IMR-90 (cell line): ENCODE results near the gene CLCN6. TPM values are rescaled to one million over a fixed set of nuclear protein-coding genes. Genes with fewer than 3 reads are reported as not detected.

Experiments used
- ATAC-seq: fragments of 200-7000 bp; cut with Tn5 transposase; 2 replicates; pipeline ENCODE4 v1.9.1; 2020; ENCODE audit warnings: low read depth, mild to moderate bottlenecking, moderate library complexity
- BruUV-seq: library from RNA; stranded (reverse); fragments of 400-500 nt; replicated peaks from 2 replicates; lab custom pipeline; 2021; lab: Mats Ljungman, UMichigan
- CTCF ChIA-PET: fragments of 300-600 bp; formaldehyde crosslinking; extraction: SDS; loops from one replicate; lab custom pipeline; 2021; ENCODE audit warnings: antibody characterized with exemption; lab: Yijun Ruan, JAX
- POLR2A ChIA-PET: fragments of 300-600 bp; sonication (Branson Sonifier 250); formaldehyde crosslinking; loops from one replicate; lab custom pipeline; 2022; ENCODE audit warnings: antibody characterized with exemption; ENCODE audit not compliant: unreplicated experiment; lab: Charles Lee
- DNase-seq: peaks from one replicate; pipeline ENCODE4 v3.0.0; 2013
- H2AFZ ChIP-seq: replicated peaks from 2 replicates; pipeline ENCODE3; 2013; ENCODE audit warnings: low read length, mild to moderate bottlenecking; ENCODE audit not compliant: poor library complexity
- H2AK5ac ChIP-seq: 2 replicates; pipeline ENCODE4 v1.6.1; 2013; ENCODE audit warnings: low read depth, low read length, inconsistent platforms
- H2AK9ac ChIP-seq: replicated peaks from 2 replicates; pipeline ENCODE3; 2013; ENCODE audit warnings: mild to moderate bottlenecking, low read depth, low read length, moderate library complexity; ENCODE audit not compliant: poor library complexity
- H2BK120ac ChIP-seq: 2 replicates; pipeline ENCODE4 v1.6.1; 2013; ENCODE audit warnings: low read depth, low read length, inconsistent platforms
- H2BK15ac ChIP-seq: 3 replicates; pipeline ENCODE4 v1.6.1; 2013; ENCODE audit warnings: low read depth, low read length, inconsistent platforms
- H2BK20ac ChIP-seq: 2 replicates; pipeline ENCODE4 v1.6.1; 2013; ENCODE audit warnings: low read depth, mild to moderate bottlenecking, inconsistent platforms, low read length, moderate library complexity
- H2BK5ac ChIP-seq: 2 replicates; pipeline ENCODE4 v1.6.1; 2013; ENCODE audit warnings: mild to moderate bottlenecking, low read depth, low read length, inconsistent platforms; ENCODE audit not compliant: poor library complexity, severe bottlenecking
- H3K14ac ChIP-seq: replicated peaks from 2 replicates; pipeline ENCODE4 v1.6.1; 2013; ENCODE audit warnings: low read depth, low read length, inconsistent platforms
- H3K18ac ChIP-seq: 2 replicates; pipeline ENCODE4 v1.6.1; 2013; ENCODE audit warnings: low read depth, low read length, control low read depth
- H3K23ac ChIP-seq: 2 replicates; pipeline ENCODE4 v1.6.1; 2013; ENCODE audit warnings: low read depth, low read length, inconsistent platforms
- H3K27ac ChIP-seq: 2 replicates; pipeline ENCODE4 v1.5.1; 2013; ENCODE audit warnings: mild to moderate bottlenecking, control low read depth, low read length; ENCODE audit not compliant: insufficient read depth
- H3K27me3 ChIP-seq: 2 replicates; pipeline ENCODE4 v1.6.1; 2013; ENCODE audit warnings: low read length; ENCODE audit not compliant: control insufficient read depth, insufficient read depth
- H3K36me3 ChIP-seq: 2 replicates; pipeline ENCODE4 v1.6.1; 2013; ENCODE audit warnings: low read length, mixed read lengths; ENCODE audit not compliant: control insufficient read depth, insufficient read depth
- H3K4ac ChIP-seq: 2 replicates; pipeline ENCODE4 v1.6.1; 2013; ENCODE audit warnings: low read depth, low read length, inconsistent platforms
- H3K4me1 ChIP-seq: 2 replicates; pipeline ENCODE4 v1.6.1; 2013; ENCODE audit warnings: low read length, mixed read lengths; ENCODE audit not compliant: control insufficient read depth, insufficient read depth
- H3K4me2 ChIP-seq: 2 replicates; pipeline ENCODE4 v1.6.1; 2013; ENCODE audit warnings: low read depth, mild to moderate bottlenecking, control low read depth, low read length, moderate library complexity
- H3K4me3 ChIP-seq: 2 replicates; pipeline ENCODE4 v1.5.1; 2013; ENCODE audit warnings: low read depth, mild to moderate bottlenecking, control low read depth, low read length, moderate library complexity; ENCODE audit not compliant: insufficient read depth
- H3K56ac ChIP-seq: 2 replicates; pipeline ENCODE4 v1.6.1; 2013; ENCODE audit warnings: low read length, inconsistent platforms; ENCODE audit not compliant: insufficient read depth; ENCODE audit errors: extremely low read depth
- H3K79me1 ChIP-seq, 2 experiments: 2 replicates each; pipeline ENCODE4 v1.6.1; 2013; ENCODE audit warnings: low read length in 2 of 2, inconsistent platforms in 1 of 2, low read depth in 1 of 2
- H3K9ac ChIP-seq: 2 replicates; pipeline ENCODE4 v1.6.1; 2013; ENCODE audit warnings: low read depth, low read length, control low read depth
- H3K9me1 ChIP-seq: 2 replicates; pipeline ENCODE4 v1.6.1; 2013; ENCODE audit warnings: low read length, inconsistent platforms; ENCODE audit not compliant: insufficient read depth
- H3K9me3 ChIP-seq: 2 replicates; pipeline ENCODE4 v1.6.1; 2013; ENCODE audit warnings: low read length; ENCODE audit not compliant: control insufficient read depth, insufficient read depth
- H4K20me1 ChIP-seq: 2 replicates; pipeline ENCODE4 v1.6.1; 2013; ENCODE audit warnings: low read length, inconsistent platforms; ENCODE audit not compliant: insufficient read depth
- H4K5ac ChIP-seq: 2 replicates; pipeline ENCODE4 v1.6.1; 2013; ENCODE audit warnings: mild to moderate bottlenecking, low read depth, low read length, control low read depth
- H4K8ac ChIP-seq, 2 experiments: 2 replicates each; pipeline ENCODE4 v1.6.1; 2013; ENCODE audit warnings: low read depth in 2 of 2, low read length in 2 of 2, control low read depth in 1 of 2, inconsistent platforms in 1 of 2
- H4K91ac ChIP-seq: 2 replicates; pipeline ENCODE4 v1.6.1; 2013; ENCODE audit warnings: low read depth, low read length, inconsistent platforms; ENCODE audit not compliant: insufficient read depth
- BHLHE40 ChIP-seq: fragments of 150-350 bp; IDR thresholded peaks from 2 replicates; pipeline ENCODE4 v1.6.1; 2016; ENCODE audit warnings: mild to moderate bottlenecking, low read depth, low read length
- CEBPB ChIP-seq: IDR thresholded peaks from 2 replicates; pipeline ENCODE4 v1.6.1; 2012; ENCODE audit warnings: low read depth, low read length, improper control_type of control experiment
- MAFK ChIP-seq: IDR thresholded peaks from 2 replicates; pipeline ENCODE4 v1.6.1; 2012; ENCODE audit warnings: low read depth, low read length, improper control_type of control experiment
- NFE2L2 ChIP-seq: fragments of 150-350 bp; IDR thresholded peaks from 2 replicates; pipeline ENCODE4 v1.6.1; 2016; ENCODE audit warnings: low read depth, mild to moderate bottlenecking, low read length
- POLR2A ChIP-seq: IDR thresholded peaks from 2 replicates; pipeline ENCODE4 v1.6.1; 2012; ENCODE audit warnings: mild to moderate bottlenecking, low read depth, low read length
- RAD21 ChIP-seq: IDR thresholded peaks from 2 replicates; pipeline ENCODE4 v1.6.1; 2012; ENCODE audit warnings: low read length, improper control_type of control experiment
- RCOR1 ChIP-seq: IDR thresholded peaks from 2 replicates; pipeline ENCODE4 v1.6.1; 2012; ENCODE audit warnings: mild to moderate bottlenecking, low read length, improper control_type of control experiment; ENCODE audit not compliant: insufficient replicate concordance
- whole genome bisulfite sequencing, 2 experiments: methylation state at CpG; one replicate each; pipeline versions ENCODE4 v1.1.5 to v1.1.7; 2013; ENCODE audit warnings: missing lambda C conversion rate in 2 of 2; ENCODE audit not compliant: insufficient read length in 1 of 2; ENCODE audit errors: extremely low coverage in 2 of 2; 5-methylcytosine and 5-hydroxymethylcytosine counted together
- dilution Hi-C: fragments of 300-500 bp; cut with HindIII; formaldehyde crosslinking; loops from one replicate; pipeline ENCODE4 v1.14.3; 2018; ENCODE audit warnings: low sequenced_read_pairs; ENCODE audit not compliant: unreplicated experiment
- in situ Hi-C: fragments of 300-500 bp; cut with MboI; formaldehyde crosslinking; loops from 3 replicates; pipeline ENCODE4 v1.14.3; 2019; ENCODE audit warnings: low sequenced_read_pairs, inconsistent platforms, mixed read lengths
- intact Hi-C: fragments of 100-400 bp; cut with micrococcal nuclease; formaldehyde crosslinking; loops from 2 replicates; pipeline ENCODE4 v1.10.0; 2022
- polyA plus RNA-seq, 3 experiments: library from polyadenylated mRNA; depleted of rRNA; stranded (reverse); fragments of >200 nt; gene quantifications; 2 replicates each; pipeline ENCODE4 v1.2.3, GENCODE V29; 2012; ENCODE audit warnings: low replicate concordance in 1 of 3
- total RNA-seq: library from RNA; depleted of rRNA; stranded (reverse); fragments of >200 nt; gene quantifications from 2 replicates; pipeline ENCODE4 v1.2.3, GENCODE V29; 2012

The CLCN6 gene
- total and polyA plus RNA-seq, 2 of the 4 experiments (the other 2 are of a cell fraction) = 4.1 to 10.6 TPM

GRCh38 chr1:11769274-11769673 lies 36.7 kb upstream of the CLCN6 start:
- in situ Hi-C loops = no loop called here
- no peaks in the 10 kb centered on the region for H3K79me1 ChIP-seq

More at GRCh38 chr1:11769274-11769673, 36.7 kb upstream of the CLCN6 start:
- Histone ChIP-seq H2AK9ac (no peak overlapping the region), H3K4me1 (no peaks in the 10 kb centered on the region), H4K91ac (no peak overlapping the region), H3K14ac (no peak overlapping the region), H3K9ac (no peak overlapping the region), H3K18ac (no peak overlapping the region), H3K4ac (no peak overlapping the region), H2AFZ (no peak overlapping the region), H3K56ac (no peak overlapping the region), H4K8ac (no peak overlapping the region), H4K5ac (no peak overlapping the region), H2BK120ac (no peak overlapping the region), H3K4me2 (no peak overlapping the region), H2BK15ac (no peak overlapping the region), H2BK20ac (no peak overlapping the region), H3K27me3 (peaks cover 16% of the 10 kb centered on the region), H2BK5ac (no peak overlapping the region), H4K20me1 (no peaks in the 10 kb centered on the region), H2AK5ac (no peak overlapping the region), H3K27ac (no peak overlapping the region), H3K9me1 (no peaks in the 10 kb centered on the region), H3K4me3 (no peak overlapping the region), H3K9me3 (no peaks in the 10 kb centered on the region), H3K23ac (no peak overlapping the region), H3K36me3 (no peaks in the 10 kb centered on the region)
- ChIA-PET CTCF (interaction anchor here (0.7 kb wide), 1 partner anchor 56 kb away, joined by 11 read pairs; no protein-coding TSS in a partner anchor), POLR2A (no interaction called here)
- DNase-seq (no peak), ATAC-seq (no peak)
- no TSS peak for BruUV-seq
- dilution Hi-C loops (no loop called here), intact Hi-C loops (no loop called here)
- no CpG with 5 or more reads among the region's 4 CpGs for WGBS, 2 experiments
- no peak for TF ChIP-seq RCOR1
- TF ChIP-seq RAD21 = no peak
- no peak for TF ChIP-seq CEBPB
- TF ChIP-seq POLR2A = no peak
- no peak for TF ChIP-seq NFE2L2
- no peak for TF ChIP-seq MAFK
- no peak for TF ChIP-seq BHLHE40
